GM06990 (cell line): Measurements from ENCODE around the gene SEC24A.

Experiments used
- DNase-seq: peaks from one replicate; pipeline ENCODE4 v3.0.0-alpha.2; 2011; ENCODE audit not compliant: insufficient read length; ENCODE audit errors: extremely low read depth
- H3K27me3 ChIP-seq: replicated peaks from 2 replicates; pipeline ENCODE4 v1.6.0; 2011; ENCODE audit warnings: low read length; ENCODE audit not compliant: control insufficient read depth, insufficient read depth
- H3K36me3 ChIP-seq: 2 replicates; pipeline ENCODE4 v1.5.1; 2011; ENCODE audit warnings: low read length; ENCODE audit not compliant: control insufficient read depth, insufficient read depth
- H3K4me3 ChIP-seq: replicated peaks from 2 replicates; pipeline ENCODE4 v1.5.1; 2011; ENCODE audit warnings: low read depth, mild to moderate bottlenecking, control low read depth, low read length
- CTCF ChIP-seq: IDR thresholded peaks from 2 replicates; pipeline ENCODE4 v1.5.1; 2011; ENCODE audit warnings: low read length, control low read depth, mild to moderate bottlenecking, inconsistent platforms; ENCODE audit not compliant: insufficient read depth, poor library complexity, severe bottlenecking

Gene SEC24A

DNA sequence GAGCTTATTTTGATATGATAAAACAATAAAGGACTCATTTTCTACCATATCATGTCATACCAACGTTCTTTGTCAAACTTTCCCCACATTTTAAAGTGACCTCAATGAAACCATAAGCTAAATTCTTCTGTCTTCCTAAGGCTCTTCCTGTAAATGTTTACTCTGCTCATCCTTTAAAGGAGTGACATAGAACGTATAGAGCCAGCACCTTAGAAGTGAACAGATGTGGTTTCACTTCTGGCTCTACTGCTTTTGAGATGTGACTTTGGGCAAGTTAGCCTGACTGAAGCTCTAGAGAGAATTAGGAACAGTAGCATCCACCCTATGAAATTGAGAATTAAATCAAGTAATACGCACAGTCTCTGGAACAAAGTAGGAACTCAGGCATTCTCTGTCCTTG, 40.0 kb upstream of the SEC24A start:
- TF ChIP-seq CTCF, result no peak
- DNase-seq, result no peak
- peaks cover 8% of the 10 kb centered on the region for H3K36me3 ChIP-seq

GRCh38 chr5:134609232-134609851, 39.2 kb upstream of the SEC24A start:
- no peaks in the 10 kb centered on the region for H3K27me3 ChIP-seq

More for the DNA sequence above, 40.0 kb upstream of the SEC24A start:
- H3K27me3 ChIP-seq, result no peaks in the 10 kb centered on the region
- no peak overlapping the region for H3K4me3 ChIP-seq

GRCh38 chr5:134610725-134611124, 37.9 kb upstream of the SEC24A start:
- no peak overlapping the region for H3K4me3 ChIP-seq
- no peak for TF ChIP-seq CTCF
- peaks cover 8% of the 10 kb centered on the region for H3K36me3 ChIP-seq
- DNase-seq, result no peak
- H3K27me3 ChIP-seq, result no peaks in the 10 kb centered on the region

More at GRCh38 chr5:134609232-134609851, 39.2 kb upstream of the SEC24A start:
- Histone ChIP-seq H3K36me3 (peaks cover 8% of the 10 kb centered on the region), H3K4me3 (no peak overlapping the region)
- DNase-seq, result no peak
- no peak for TF ChIP-seq CTCF

DNA sequence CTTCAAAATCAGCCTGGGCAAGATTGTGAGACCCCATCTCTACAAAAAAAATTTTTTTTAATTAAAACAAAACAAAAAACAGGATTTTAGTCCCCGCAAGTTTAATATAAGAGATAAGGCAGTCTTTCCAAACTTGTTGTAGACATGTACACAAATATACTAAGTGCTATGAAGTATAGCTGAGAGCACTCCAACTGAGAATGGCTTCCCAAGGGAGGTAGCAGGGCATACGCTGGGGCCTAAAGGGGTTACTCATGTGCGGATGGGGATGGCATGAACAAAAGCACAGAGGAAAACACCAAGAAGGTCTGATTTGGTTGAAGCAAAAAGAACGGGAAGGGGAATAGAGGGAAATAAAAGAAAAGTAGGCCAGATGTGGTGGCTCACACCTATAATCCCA, 37.1 kb upstream of the SEC24A start:
- no peak for TF ChIP-seq CTCF
- Histone ChIP-seq H3K4me3 (no peak overlapping the region), H3K36me3 (peaks cover 4% of the 10 kb centered on the region), H3K27me3 (no peaks in the 10 kb centered on the region)
- DNase-seq, result no peak

DNA sequence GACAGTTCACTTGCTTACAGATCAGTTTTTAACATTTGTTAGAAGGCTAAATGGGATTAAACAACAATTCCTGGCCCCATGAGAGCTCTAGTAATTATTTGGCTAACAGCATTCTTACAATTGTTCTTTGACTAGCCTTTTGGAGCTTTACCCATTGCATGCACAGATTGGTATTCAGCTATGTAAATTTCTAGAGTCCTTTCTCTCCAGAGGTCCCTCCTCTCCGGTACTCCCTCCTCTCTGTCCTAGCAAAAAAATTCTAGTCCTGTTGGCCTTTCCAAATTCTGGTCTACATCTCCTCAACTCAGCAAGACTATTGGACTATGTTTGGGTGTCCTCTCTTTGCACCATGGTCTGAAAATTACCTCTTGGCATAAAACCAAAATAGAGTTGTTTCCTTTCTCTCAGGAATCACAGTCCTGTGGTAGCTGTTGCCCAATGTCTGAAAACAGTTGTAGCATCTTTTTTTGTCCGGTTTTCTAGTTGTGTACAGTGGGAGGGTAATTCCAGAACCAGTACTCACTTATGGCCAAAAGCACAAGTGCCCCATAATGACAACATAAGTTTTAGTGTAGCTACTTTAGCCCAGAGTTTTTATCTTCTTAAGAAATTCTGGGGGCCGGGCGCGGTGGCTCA, 34.0 kb upstream of the SEC24A start:
- peaks cover 2% of the 10 kb centered on the region for H3K36me3 ChIP-seq
- no peak for DNase-seq
- no peak overlapping the region for H3K4me3 ChIP-seq
- TF ChIP-seq CTCF, result no peak
- H3K27me3 ChIP-seq, result no peaks in the 10 kb centered on the region

- no peak for TF ChIP-seq CTCF
- Histone ChIP-seq H3K36me3 (peaks cover 7% of the 10 kb centered on the region), H3K27me3 (no peaks in the 10 kb centered on the region), H3K4me3 (no peak overlapping the region)
- DNase-seq, result no peak
Measured at GRCh38 chr5:134620634-134621033, 28.0 kb upstream of the SEC24A start.
